NAMALWA (cell line): Measurements from ENCODE around the gene CSK.

ENCODE experiments used
- DNase-seq: peaks from one replicate; pipeline ENCODE4 v3.0.0-alpha.2; 2015; ENCODE audit warnings: low spot score

Gene CSK

DNA sequence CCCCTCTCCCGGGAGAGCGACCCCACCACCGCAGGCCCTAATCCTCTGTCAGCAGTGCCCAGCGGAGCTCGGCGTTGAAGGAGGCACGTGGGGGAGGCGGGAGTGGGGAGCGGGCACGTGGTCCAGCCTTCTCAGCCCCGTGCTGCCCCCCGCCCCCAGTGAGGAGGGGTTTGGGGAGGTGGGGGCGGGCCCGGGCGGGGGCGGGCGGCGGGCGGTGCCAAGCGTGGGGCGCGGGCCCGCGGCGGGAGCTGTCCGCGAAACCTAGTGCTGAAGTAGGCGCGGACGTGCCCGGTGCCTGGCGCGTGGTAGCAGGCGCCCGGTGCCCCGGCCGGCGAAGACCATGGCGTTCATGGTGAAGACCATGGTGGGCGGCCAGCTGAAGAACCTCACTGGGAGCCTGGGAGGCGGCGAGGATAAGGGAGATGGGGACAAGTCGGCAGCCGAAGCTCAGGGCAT is 44.5 kb downstream of the CSK start, which contains the start of gene CPLX3:
CPLX3 (plus strand) TSS at position 264 of the 456 bp plus-strand sequence; CDS start at position 341, 77 bp downstream.
- DNase-seq = no peak

- DNase-seq = no peak
These were observed 45.0 kb downstream of the CSK start for GRCh38 chr15:74826921-74827320.

DNA sequence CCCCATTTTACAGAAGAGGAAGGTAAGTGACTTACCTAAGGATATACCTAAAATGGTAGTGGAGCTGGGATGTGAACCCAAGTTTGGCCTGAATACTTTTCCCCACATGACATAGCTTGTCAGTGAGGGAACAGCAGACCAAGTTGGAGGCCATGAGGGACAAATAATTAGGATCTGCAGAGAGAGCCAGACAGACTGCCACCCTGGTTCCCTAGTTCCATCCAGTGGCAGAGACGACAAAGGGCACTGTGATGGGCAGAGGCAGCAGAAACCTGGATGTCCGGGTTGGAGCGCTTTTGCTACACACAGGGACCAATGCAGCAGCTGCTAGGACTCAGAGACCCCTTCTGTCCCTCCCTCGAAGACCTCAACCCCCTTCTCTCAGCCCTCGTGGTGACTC is 45.7 kb downstream of the CSK start:
- DNase-seq = no peak

- DNase-seq = no peak
These were observed 47.0 kb downstream of the CSK start for GRCh38 chr15:74828835-74829234.

GRCh38 chr15:74829486-74829885 is 47.6 kb downstream of the CSK start:
- DNase-seq = no peak

- no peak for DNase-seq
These were observed 48.1 kb downstream of the CSK start for GRCh38 chr15:74829991-74830390.

DNA sequence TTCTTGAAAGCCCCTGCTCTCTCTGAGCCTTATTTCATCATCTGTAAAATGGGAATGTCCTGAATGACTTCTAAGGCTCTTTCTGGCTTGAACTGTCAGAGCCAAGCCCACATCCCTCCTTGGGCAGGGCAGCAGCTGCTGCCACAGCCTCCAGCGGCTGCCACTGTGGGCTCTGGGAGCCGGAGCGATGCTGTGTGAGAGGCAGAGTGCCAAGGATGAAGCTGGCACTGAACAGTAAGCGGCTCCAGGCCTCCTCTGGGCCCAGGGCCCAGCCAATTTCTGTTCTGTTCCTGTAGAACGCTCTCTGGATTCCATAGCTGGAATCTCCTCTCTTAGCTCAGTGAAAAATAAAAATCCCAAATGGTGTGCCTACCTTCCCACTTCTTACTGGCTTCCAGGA is 49.0 kb downstream of the CSK start:
- DNase-seq = no peak

- DNase-seq = no peak
These were observed 50.1 kb downstream of the CSK start for GRCh38 chr15:74831813-74832495.

DNA sequence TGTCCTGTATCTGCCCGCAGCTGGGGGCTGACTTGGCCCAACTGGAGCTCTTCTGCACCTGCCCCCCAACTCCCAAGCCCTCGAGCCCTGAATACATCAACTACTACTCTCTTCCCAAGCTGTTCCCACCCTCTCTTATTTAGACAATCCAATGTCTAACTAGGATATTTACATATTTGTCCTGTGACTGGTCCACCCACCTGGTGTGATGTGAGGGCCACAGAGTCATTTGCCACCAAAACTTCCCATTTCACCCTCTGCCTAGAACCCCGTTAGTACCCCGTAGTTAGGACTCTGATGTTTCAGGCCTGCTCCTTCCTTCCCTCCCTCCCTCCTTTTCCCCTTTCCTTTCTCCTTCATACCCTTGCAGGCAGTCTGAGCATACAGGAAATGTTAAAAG is 50.9 kb downstream of the CSK start:
- DNase-seq = no peak

- DNase-seq = peak; percentile 37
These were observed 51.7 kb downstream of the CSK start for GRCh38 chr15:74833376-74834107.

DNA sequence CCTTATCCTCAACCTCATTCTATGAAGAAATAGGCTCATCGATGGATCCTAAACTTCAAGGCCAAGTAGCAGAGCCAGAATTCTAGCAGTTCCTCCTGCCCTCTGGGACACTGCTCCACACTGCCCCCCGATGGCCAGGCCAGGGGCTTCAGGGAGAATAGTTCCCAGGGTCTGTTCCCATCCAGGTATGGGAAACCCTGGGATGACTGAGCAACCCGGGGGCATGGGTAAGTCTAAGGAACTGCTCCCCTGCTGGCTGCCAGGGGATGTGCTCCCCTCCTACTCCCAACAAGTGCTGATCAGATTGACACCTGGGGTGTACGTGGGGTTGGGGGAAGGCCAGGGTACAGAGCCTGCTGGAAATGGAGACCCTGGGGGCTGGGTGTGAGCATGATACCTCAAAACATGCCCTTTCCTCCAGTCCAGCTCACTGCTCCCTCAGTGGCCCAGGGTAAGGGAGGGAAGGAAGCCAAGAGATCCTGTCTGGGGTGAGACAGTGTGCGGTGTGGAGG is 53.5 kb downstream of the CSK start:
- DNase-seq = peak; percentile 48

DNA sequence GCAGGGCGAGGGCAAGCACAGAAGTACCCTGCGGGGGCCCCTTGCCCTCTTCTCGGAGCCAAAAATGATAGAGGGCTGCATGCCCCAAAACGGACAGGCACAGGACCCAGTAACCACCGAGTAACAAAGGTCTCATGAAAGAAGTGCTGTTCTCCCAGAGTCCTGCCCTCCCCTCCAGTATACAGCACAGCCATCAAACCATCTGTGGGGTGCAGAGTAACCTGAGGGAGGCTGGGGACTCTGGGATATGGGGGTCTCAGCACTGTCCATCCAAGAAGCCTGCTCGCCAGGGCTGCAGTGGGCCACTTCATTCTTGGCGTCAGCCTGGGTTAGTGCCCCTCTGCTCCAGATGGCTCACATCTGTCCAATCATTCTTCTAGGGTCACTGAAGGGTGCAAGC is 55.0 kb downstream of the CSK start:
- no peak for DNase-seq

GRCh38 chr15:74837482-74838136 is 55.7 kb downstream of the CSK start:
- DNase-seq = no peak

DNA sequence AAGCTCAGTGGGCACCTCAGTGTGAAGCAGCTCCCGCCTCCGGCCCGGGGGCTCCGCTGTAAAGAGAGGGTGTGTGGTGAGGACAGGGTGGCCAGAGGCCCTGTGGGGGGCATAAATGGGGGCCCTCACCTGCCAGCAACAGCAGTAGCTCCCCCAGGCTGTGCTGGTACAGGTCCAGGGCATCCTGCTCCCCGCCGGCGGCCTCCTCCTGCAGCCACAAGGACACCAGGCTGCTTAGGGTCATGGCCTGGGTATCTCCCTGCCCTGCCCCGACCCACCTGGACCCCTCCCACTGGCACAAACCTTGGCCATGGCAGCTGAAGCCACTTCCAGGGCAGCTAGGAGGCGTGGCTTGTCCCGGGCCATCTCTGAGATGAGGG is 56.2 kb downstream of the CSK start:
- DNase-seq = no peak

DNA sequence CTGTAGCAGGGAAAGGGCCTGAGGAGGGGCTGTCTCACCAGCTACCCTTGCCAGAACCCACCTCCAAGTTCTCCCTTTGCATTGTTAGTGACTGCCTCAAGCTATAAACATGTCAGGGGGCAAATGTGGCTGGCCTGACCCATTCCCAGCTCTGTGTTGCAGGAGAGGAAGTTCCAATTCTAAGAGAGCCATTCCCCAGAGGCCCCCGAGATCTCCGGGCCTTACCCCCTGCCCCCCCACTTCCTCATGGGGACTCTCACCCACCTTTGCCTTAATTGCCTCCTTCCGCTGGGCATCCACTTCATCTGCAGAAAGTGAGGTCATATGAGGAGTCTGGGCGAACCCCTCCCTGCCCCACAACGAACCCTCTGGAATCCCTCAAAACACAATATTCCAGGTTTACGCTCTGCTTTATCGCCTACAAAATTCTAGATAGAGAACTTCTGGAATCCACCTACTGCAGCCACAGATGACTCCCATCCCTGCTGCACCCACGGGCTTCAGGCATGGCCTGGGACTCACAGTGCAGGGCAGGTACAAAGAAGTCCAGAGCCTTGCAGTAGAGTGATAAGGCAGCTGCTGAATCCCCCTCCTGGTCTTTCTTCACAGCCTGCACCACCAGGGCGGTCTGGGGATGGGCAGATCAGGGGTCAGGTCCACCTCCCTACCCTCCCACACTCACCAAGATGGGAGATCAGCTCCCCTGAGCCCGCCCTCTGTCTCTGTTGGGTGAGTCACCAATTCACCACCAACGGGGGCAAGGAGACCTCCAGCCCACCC is 57.1 kb downstream of the CSK start:
- DNase-seq = no peak

DNA sequence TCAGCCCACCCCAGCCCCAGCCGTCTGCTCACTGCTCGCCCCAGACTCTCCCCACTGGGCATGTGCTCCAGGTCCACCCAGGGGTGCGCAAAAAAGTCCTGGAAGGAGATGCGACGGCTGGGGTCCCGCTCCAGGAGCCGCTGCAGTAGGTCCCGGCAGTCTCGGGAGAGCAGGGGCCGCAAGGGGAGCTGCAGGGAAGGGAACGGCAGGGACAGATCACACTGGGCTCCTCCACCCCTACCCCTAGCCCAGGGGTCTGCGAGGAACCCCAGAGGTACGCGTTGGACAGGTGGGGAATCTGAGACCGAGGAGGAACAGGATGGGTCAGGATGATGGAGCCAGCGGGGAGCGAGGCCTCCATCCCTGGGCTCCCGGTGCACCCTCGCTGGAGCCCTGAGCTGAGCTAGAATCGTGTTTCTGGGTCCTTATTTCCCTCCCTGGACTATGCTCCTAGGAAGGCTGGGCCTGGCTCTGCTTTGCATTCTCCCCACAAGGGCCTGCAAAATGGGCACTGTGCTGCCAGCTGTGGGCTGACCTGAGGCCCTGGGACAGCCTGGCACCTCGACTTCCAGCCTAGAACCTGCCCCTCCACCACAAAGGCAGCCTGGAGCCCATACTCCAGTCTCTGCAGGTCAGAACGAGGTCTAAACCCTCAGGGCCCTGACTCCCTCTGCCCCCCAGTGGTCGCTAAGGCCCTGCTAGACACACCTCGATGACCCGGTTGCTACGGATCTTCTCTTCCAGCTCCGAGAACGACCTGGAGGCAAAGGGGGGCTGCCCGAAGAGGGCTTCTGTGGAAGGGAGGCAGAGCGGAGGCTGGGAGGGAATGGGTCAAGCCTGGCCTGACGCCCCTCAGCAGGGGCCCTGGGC is 57.9 kb downstream of the CSK start:
- no peak for DNase-seq

- DNase-seq = no peak
These were observed 59.2 kb downstream of the CSK start for GRCh38 chr15:74840851-74841775.

GRCh38 chr15:74841891-74842373 is 60.1 kb downstream of the CSK start:
- DNase-seq = no peak

DNA sequence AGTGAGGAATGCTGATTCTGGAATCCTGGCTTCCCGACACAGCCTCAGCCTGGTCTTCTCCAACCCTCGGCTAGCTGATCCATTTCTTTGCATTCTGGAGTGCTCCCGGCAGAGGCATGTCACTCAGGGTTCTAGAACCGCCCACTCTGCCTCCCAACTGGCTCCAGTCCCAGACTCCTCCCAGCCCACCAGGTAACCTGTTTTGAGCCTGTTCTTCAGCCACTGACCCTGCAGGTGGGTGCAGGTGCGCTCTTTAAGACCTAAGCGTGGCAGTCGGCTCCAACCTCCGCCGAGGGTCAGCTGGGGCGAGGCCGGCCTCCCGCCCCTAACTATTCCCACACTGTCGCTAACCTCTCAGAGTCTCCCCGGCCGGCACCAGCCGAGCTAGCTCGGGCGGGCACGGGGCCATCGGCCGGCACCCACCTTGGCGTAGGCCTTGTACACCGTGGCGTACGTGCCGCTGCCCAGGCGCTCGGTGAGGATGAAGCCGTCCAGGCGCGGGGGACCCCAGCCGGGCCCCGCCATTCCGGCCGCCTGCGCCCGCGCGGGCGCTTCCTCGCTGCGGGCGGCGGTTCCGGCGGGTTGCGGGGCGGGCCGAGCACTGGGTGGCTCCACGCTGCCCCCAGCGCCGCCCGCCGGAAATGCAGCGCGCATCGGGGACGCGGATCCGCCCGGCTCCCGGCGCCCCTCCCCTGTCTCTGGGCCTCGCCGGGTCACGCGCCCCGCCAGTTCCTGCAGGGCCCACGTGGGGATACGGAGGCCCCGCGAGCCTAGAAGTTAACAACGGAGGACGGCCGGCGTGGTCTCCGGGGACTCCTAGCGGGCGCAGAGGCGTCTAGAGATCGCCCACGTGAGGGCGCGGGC is 60.9 kb downstream of the CSK start, which contains the start of gene ULK3:
ULK3 (minus strand) TSS at position 576 of the 864 bp plus-strand sequence; CDS start at position 525, 51 bp downstream.
- DNase-seq = peak; percentile 96
